ENCODE measurements around the gene DNAJC9. TPM values are rescaled to one million over a fixed set of nuclear protein-coding genes. Genes with fewer than 3 reads are reported as not detected.

The DNAJC9 gene
- total and polyA plus RNA-seq, 2 of the 4 experiments (the other 2 are of a cell fraction): 20.0 to 28.7 TPM

GRCh38 chr10:73233883-73234282 is 13.2 kb downstream of the DNAJC9 start:
- Histone ChIP-seq H2BK20ac (ENCODE audit: low read depth, low read length) (no peak overlapping the region), H3K23ac (ENCODE audit: low read depth, low read length) (no peak overlapping the region), H3K79me1 (ENCODE audit: low read depth in 1 of 2, low read length in 2 of 2) (peaks cover 4 to 9% of the 10 kb centered on the region in 2 experiments; a peak in 2 of 4 replicates), H3K4me3 (ENCODE audit: insufficient read depth, low read depth, low read length) (no peak overlapping the region), H4K5ac (ENCODE audit: low read depth, low read length) (no peak overlapping the region), H2BK5ac (ENCODE audit: low read depth, low read length, poor library complexity, severe bottlenecking) (no peak overlapping the region), H2AFZ (replicated peaks; ENCODE audit: low read length, poor library complexity) (no peak overlapping the region), H3K56ac (ENCODE audit: extremely low read depth, insufficient read depth, low read length) (no peak overlapping the region), H4K20me1 (ENCODE audit: insufficient read depth, low read length) (no peaks in the 10 kb centered on the region), H3K9me1 (ENCODE audit: insufficient read depth, low read length) (no peaks in the 10 kb centered on the region), H2AK9ac (replicated peaks; ENCODE audit: low read depth, low read length, poor library complexity) (no peak overlapping the region), H2BK120ac (ENCODE audit: low read depth, low read length) (no peak overlapping the region), H3K27ac (ENCODE audit: insufficient read depth, low read length) (no peak overlapping the region), H3K4ac (ENCODE audit: low read depth, low read length) (no peak overlapping the region), H3K4me2 (ENCODE audit: low read depth, low read length) (no peak overlapping the region), H4K8ac (ENCODE audit: low read depth in 2 of 2, low read length in 2 of 2) (no peak overlapping the region), H2AK5ac (ENCODE audit: low read depth, low read length) (no peak overlapping the region), H2BK15ac (ENCODE audit: low read depth, low read length) (no peak overlapping the region), H3K4me1 (ENCODE audit: control insufficient read depth, insufficient read depth, low read length) (no peaks in the 10 kb centered on the region), H3K9ac (ENCODE audit: low read depth, low read length) (no peak overlapping the region), H3K36me3 (ENCODE audit: control insufficient read depth, insufficient read depth, low read length) (peaks cover 9% of the 10 kb centered on the region), H3K9me3 (ENCODE audit: control insufficient read depth, insufficient read depth, low read length) (no peaks in the 10 kb centered on the region), H3K27me3 (ENCODE audit: control insufficient read depth, insufficient read depth, low read length) (no peaks in the 10 kb centered on the region), H3K14ac (replicated peaks; ENCODE audit: low read depth, low read length) (no peak overlapping the region), H4K91ac (ENCODE audit: insufficient read depth, low read depth, low read length) (no peak overlapping the region), H3K18ac (ENCODE audit: low read depth, low read length) (no peak overlapping the region)
- no CpG with 5 or more reads among the region's 2 CpGs for WGBS, 2 experiments (ENCODE audit: extremely low coverage in 2 of 2, insufficient read length in 1 of 2)
- CTCF ChIA-PET: no interaction called here
- TF ChIP-seq CHD1 (IDR thresholded peaks at IDR 0.05; ENCODE audit: low read depth, low read length): no peak
- TF ChIP-seq USF2 (IDR thresholded peaks at IDR 0.05; ENCODE audit: low read depth, low read length): no peak
- TF ChIP-seq SMC3 (IDR thresholded peaks at IDR 0.05; ENCODE audit: low read depth, low read length): no peak
- no peak for TF ChIP-seq RCOR1 (IDR thresholded peaks at IDR 0.05; ENCODE audit: insufficient replicate concordance, low read length)
- no peak for TF ChIP-seq MAZ (IDR thresholded peaks at IDR 0.05; ENCODE audit: borderline replicate concordance, low read depth, low read length)
- no peak for TF ChIP-seq RFX5 (IDR thresholded peaks at IDR 0.05; ENCODE audit: low read depth, low read length)
- no peak for TF ChIP-seq BHLHE40 (IDR thresholded peaks at IDR 0.05; ENCODE audit: low read depth, low read length)
- TF ChIP-seq FOS (IDR thresholded peaks at IDR 0.05; ENCODE audit: low read depth, low read length): no peak
- TF ChIP-seq NFE2L2 (IDR thresholded peaks at IDR 0.05; ENCODE audit: low read depth, low read length): no peak
- no peak for TF ChIP-seq POLR2A (IDR thresholded peaks at IDR 0.05; ENCODE audit: low read depth, low read length)
- no peak for TF ChIP-seq RAD21 (IDR thresholded peaks at IDR 0.05; ENCODE audit: low read length)
- no peak for TF ChIP-seq MAFK (IDR thresholded peaks at IDR 0.05; ENCODE audit: low read depth, low read length)
- TF ChIP-seq CEBPB (IDR thresholded peaks at IDR 0.05; ENCODE audit: low read depth, low read length): no peak
- TF ChIP-seq MXI1 (IDR thresholded peaks at IDR 0.05; ENCODE audit: borderline replicate concordance, low read depth, low read length): no peak
- no peak for TF ChIP-seq ELK1 (IDR thresholded peaks at IDR 0.05; ENCODE audit: borderline replicate concordance, low read depth, low read length)
- no peak for TF ChIP-seq CTCF (conservative IDR thresholded peaks at IDR 0.05; ENCODE audit: low read depth, low read length)
- ATAC-seq (ENCODE audit: low read depth): no peak
- POLR2A ChIA-PET (ENCODE audit: unreplicated experiment): interaction anchor here (0.6 kb wide), 1 partner anchor 148 kb away, joined by 3 read pairs; no protein-coding TSS in a partner anchor
- DNase-seq: no peak
- dilution Hi-C loops (cut with HindIII; ENCODE audit: low sequenced_read_pairs, unreplicated experiment): no loop called here
- intact Hi-C loops (cut with micrococcal nuclease): no loop called here
- BruUV-seq (replicated peaks): no TSS peak
- in situ Hi-C loops (cut with MboI; ENCODE audit: low sequenced_read_pairs): no loop called here
